NCI-H1436 (cell line): ENCODE measurements around the gene PCDHGC5.

Experiments used
- DNase-seq: peaks from one replicate; lab custom pipeline; 2025; lab: John Stamatoyannopoulos, UW

PCDHGC5 gene

GRCh38 chr5:141490771-141491170 is 1.9 kb downstream of the PCDHGC5 start:
- no peak for DNase-seq

GRCh38 chr5:141491323-141492167 is 2.7 kb downstream of the PCDHGC5 start:
- DNase-seq: no peak

- no peak for DNase-seq
Observed at GRCh38 chr5:141492168-141492885, 3.4 kb downstream of the PCDHGC5 start.

GRCh38 chr5:141493500-141494422 is 4.9 kb downstream of the PCDHGC5 start:
- no peak for DNase-seq

GRCh38 chr5:141494761-141495452 is 6.0 kb downstream of the PCDHGC5 start:
- DNase-seq: no peak

GRCh38 chr5:141495453-141495811 is 6.6 kb downstream of the PCDHGC5 start:
- no peak for DNase-seq

GRCh38 chr5:141496038-141496437 is 7.2 kb downstream of the PCDHGC5 start:
- no peak for DNase-seq

- no peak for DNase-seq
Observed at GRCh38 chr5:141501761-141502160, 12.9 kb downstream of the PCDHGC5 start.

- no peak for DNase-seq
Observed at GRCh38 chr5:141503681-141504080, 14.8 kb downstream of the PCDHGC5 start.

- no peak for DNase-seq
Observed at GRCh38 chr5:141504216-141504615, 15.3 kb downstream of the PCDHGC5 start.

- no peak for DNase-seq
Observed at GRCh38 chr5:141506381-141507155, 17.7 kb downstream of the PCDHGC5 start.

GRCh38 chr5:141507387-141508091 is 18.7 kb downstream of the PCDHGC5 start:
- DNase-seq: no peak

GRCh38 chr5:141508440-141508797 is 19.5 kb downstream of the PCDHGC5 start:
- no peak for DNase-seq

GRCh38 chr5:141508798-141509611 is 20.1 kb downstream of the PCDHGC5 start:
- DNase-seq: no peak

GRCh38 chr5:141510160-141510559 is 21.3 kb downstream of the PCDHGC5 start:
- DNase-seq: no peak

GRCh38 chr5:141510850-141511601 is 22.1 kb downstream of the PCDHGC5 start:
- DNase-seq: no peak

GRCh38 chr5:141511771-141512325 is 23.0 kb downstream of the PCDHGC5 start:
- DNase-seq: no peak

- peak; percentile 68 for DNase-seq
Observed at GRCh38 chr5:141512390-141512910, 23.6 kb downstream of the PCDHGC5 start.
